K562 (cell line): ENCODE data around the gene TBC1D16. TPM values are rescaled to one million over a fixed set of nuclear protein-coding genes. Genes with fewer than 3 reads are reported as not detected.

Experiments used
- CAMTA2 ChIP-seq: fragments of 250-450 bp; sonication (Bioruptor Pico); conservative IDR thresholded peaks from 2 replicates; pipeline ENCODE4 v1.5.1; 2022
- CLOCK ChIP-seq: fragments of 250-450 bp; sonication (Bioruptor Pico); IDR thresholded peaks from 2 replicates; pipeline ENCODE4 v1.4.0; 2020; ENCODE audit warnings: mild to moderate bottlenecking, moderate library complexity, borderline replicate concordance
- HOMEZ ChIP-seq: fragments of 250-450 bp; sonication (Bioruptor Pico); IDR thresholded peaks from 2 replicates; pipeline ENCODE4 v1.4.0; 2020; ENCODE audit warnings: mild to moderate bottlenecking, moderate library complexity
- KLF10 ChIP-seq: fragments of 250-450 bp; sonication (Bioruptor Pico); IDR thresholded peaks from 2 replicates; pipeline ENCODE4 v1.6.1; 2021; ENCODE audit warnings: matching md5 sums
- NR2C1 ChIP-seq, 2 experiments: fragments of 450-650 bp; IDR thresholded peaks; 2 replicates each; pipeline ENCODE4 v1.6.1; 2017; ENCODE audit warnings: mild to moderate bottlenecking in 2 of 2, antibody characterized with exemption in 1 of 2, inconsistent platforms in 1 of 2, missing compliant biosample characterization in 1 of 2, missing genetic modification characterization in 1 of 2
- RCOR1 ChIP-seq, 2 experiments: IDR thresholded peaks; 2 replicates each; pipeline ENCODE4 v1.6.1; 2012; ENCODE audit warnings: low read depth in 2 of 2, low read length in 2 of 2, borderline replicate concordance in 1 of 2, improper control_type of control experiment in 1 of 2
- ZKSCAN8 ChIP-seq: fragments of 200-800 bp; sonication (Bioruptor generic); IDR thresholded peaks from 2 replicates; pipeline ENCODE4 v1.6.1; 2016; ENCODE audit warnings: missing genetic modification characterization, missing compliant biosample characterization
- polyA plus RNA-seq, 8 experiments: library from polyadenylated mRNA; depleted of rRNA in 4 of 8; stranded (reverse) in 5 of 8; unstranded in 3 of 8; fragments of >200 nt; fragmentation: Nextera tagmentation in 2 of 8; fragmentation: Illumina TruSeq in 1 of 8; extraction: Ambion mirVana in 2 of 8; extraction: Trizol in 1 of 8; gene quantifications; 2 replicates each; pipeline versions ENCODE4 v1.2.1 to v1.2.3, GENCODE V29; 2011 to 2014; ENCODE audit warnings: inconsistent platforms in 1 of 8, missing spikeins in 1 of 8
- total RNA-seq, 7 experiments: library from RNA; depleted of rRNA in 6 of 7; stranded (reverse); fragments of >200 nt in 6 of 7; fragmentation: Illumina TruSeq in 2 of 7; extraction: Trizol in 2 of 7; gene quantifications; 2 replicates each; pipeline versions ENCODE4 v1.2.1 to v1.2.3, GENCODE V29; 2011 to 2021; ENCODE audit warnings: low replicate concordance in 1 of 7
- TF ChIP-seq, protein P1 (sequence below): fragments of 450-650 bp; formaldehyde crosslinking; IDR thresholded peaks from 2 replicates; pipeline ENCODE4 v1.4.0; 2022; ENCODE audit warnings: missing genetic modification characterization

TBC1D16 gene
- total and polyA plus RNA-seq, 9 of the 15 experiments (the other 6 are each of a cell fraction or from before 2014, with no cell fraction given): 0.01 to 0.20 (median 0.03) TPM; not detected in 1

GRCh38 chr17:79919164-79919585 is 116.5 kb downstream of the TBC1D16 start (continued):
- TF ChIP-seq ZKSCAN8: no peak
- no peak for TF ChIP-seq KLF10
- no peak for TF ChIP-seq RCOR1 (IDR thresholded peaks at IDR 0.05; ENCODE audit: borderline replicate concordance in 1 of 2, low read depth in 2 of 2, low read length in 2 of 2)
- no peak for TF ChIP-seq CAMTA2 (CRISPR knock-in tag)
- TF ChIP-seq, protein P1, sequence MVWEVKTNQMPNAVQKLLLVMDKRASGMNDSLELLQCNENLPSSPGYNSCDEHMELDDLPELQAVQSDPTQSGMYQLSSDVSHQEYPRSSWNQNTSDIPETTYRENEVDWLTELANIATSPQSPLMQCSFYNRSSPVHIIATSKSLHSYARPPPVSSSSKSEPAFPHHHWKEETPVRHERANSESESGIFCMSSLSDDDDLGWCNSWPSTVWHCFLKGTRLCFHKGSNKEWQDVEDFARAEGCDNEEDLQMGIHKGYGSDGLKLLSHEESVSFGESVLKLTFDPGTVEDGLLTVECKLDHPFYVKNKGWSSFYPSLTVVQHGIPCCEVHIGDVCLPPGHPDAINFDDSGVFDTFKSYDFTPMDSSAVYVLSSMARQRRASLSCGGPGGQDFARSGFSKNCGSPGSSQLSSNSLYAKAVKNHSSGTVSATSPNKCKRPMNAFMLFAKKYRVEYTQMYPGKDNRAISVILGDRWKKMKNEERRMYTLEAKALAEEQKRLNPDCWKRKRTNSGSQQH: no peak
- TF ChIP-seq CLOCK (CRISPR knock-in tag): no peak
- TF ChIP-seq HOMEZ (CRISPR knock-in tag): no peak
- TF ChIP-seq NR2C1 (IDR thresholded peaks at IDR 0.05): no peak
- TF ChIP-seq NR2C1 (tag; IDR thresholded peaks at IDR 0.05): no peak
